CD4-positive, alpha-beta T cell (primary cell): ENCODE results near the gene DNAJC5G. TPM values are rescaled to one million over a fixed set of nuclear protein-coding genes. Genes with fewer than 3 reads are reported as not detected.
"Not testable (repeated sequence)": the region's sequence is repeated elsewhere in the genome, so short reads cannot be mapped to it uniquely, and the experiment has no call there.

Experiments
- ATAC-seq: fragments of 200-7000 bp; cut with Tn5 transposase; one replicate; pipeline ENCODE4 v1.10.0; 2022; ENCODE audit warnings: mild to moderate bottlenecking; ENCODE audit not compliant: poor library complexity
- CTCF ChIA-PET: fragments of 350-600 bp; sonication (Branson Sonifier 250); formaldehyde crosslinking; loops from one replicate; lab custom pipeline; 2021; ENCODE audit warnings: antibody characterized with exemption, inconsistent platforms; lab: Charles Lee
- POLR2A ChIA-PET: fragments of 350-600 bp; sonication (Branson Sonifier 250); formaldehyde crosslinking; loops from one replicate; lab custom pipeline; 2021; ENCODE audit warnings: antibody characterized with exemption, inconsistent platforms; lab: Charles Lee
- DNase-seq, 14 experiments: peaks; one replicate each; pipeline ENCODE4 v3.0.0-alpha.2; 2013 to 2020; ENCODE audit warnings: mixed read lengths in 2 of 14
- H3K27ac ChIP-seq, 2 donors: one replicate each; pipeline versions ENCODE4 v1.5.1 to v1.7.0; 2013; ENCODE audit warnings: low read length in 2 of 2, low read depth in 1 of 2, mild to moderate bottlenecking in 1 of 2
- H3K27me3 ChIP-seq, 2 experiments: 1 replicate in 1 of 2; 2 replicates in 1 of 2; pipeline versions ENCODE4 v1.6.1 to v1.7.0; 2013; ENCODE audit warnings: low read length in 2 of 2, control low read depth in 1 of 2, mild to moderate bottlenecking in 1 of 2, moderate library complexity in 1 of 2; ENCODE audit not compliant: insufficient read depth in 2 of 2, control insufficient read depth in 1 of 2
- H3K36me3 ChIP-seq: one replicate; pipeline ENCODE4 v1.6.1; 2013; ENCODE audit warnings: low read length, control low read depth; ENCODE audit not compliant: insufficient read depth
- H3K4me1 ChIP-seq: one replicate; pipeline ENCODE4 v1.6.1; 2013; ENCODE audit warnings: low read length, control low read depth; ENCODE audit not compliant: insufficient read depth
- H3K4me3 ChIP-seq: one replicate; pipeline ENCODE4 v1.5.1; 2013; ENCODE audit warnings: mild to moderate bottlenecking, low read length, moderate library complexity
- H3K9me3 ChIP-seq, 2 experiments: 1 replicate in 1 of 2; 2 replicates in 1 of 2; pipeline versions ENCODE4 v1.6.1 to v1.7.0; 2013; ENCODE audit warnings: low read length in 2 of 2, mild to moderate bottlenecking in 2 of 2, control low read depth in 1 of 2, moderate library complexity in 1 of 2; ENCODE audit not compliant: control insufficient read depth in 1 of 2, insufficient read depth in 1 of 2
- H3K27ac Mint-ChIP-seq: one replicate; pipeline ENCODE4 v1.8.0; 2020; ENCODE audit warnings: mixed read lengths
- H3K27me3 Mint-ChIP-seq: one replicate; pipeline ENCODE4 v1.8.0; 2021; ENCODE audit warnings: mixed read lengths
- H3K36me3 Mint-ChIP-seq: one replicate; pipeline ENCODE4 v1.8.0; 2021; ENCODE audit warnings: low read depth, mixed read lengths
- H3K4me1 Mint-ChIP-seq: one replicate; pipeline ENCODE4 v1.8.0; 2021; ENCODE audit warnings: low read depth, mixed read lengths
- H3K4me3 Mint-ChIP-seq: one replicate; pipeline ENCODE4 v1.8.0; 2020; ENCODE audit warnings: mild to moderate bottlenecking, mixed read lengths
- H3K9me3 Mint-ChIP-seq: one replicate; pipeline ENCODE4 v1.8.0; 2020; ENCODE audit warnings: mixed read lengths
- intact Hi-C, 2 experiments: fragments of 100-400 bp; cut with DNase I in 1 of 2; cut with micrococcal nuclease in 1 of 2; formaldehyde crosslinking; loops; one replicate each; pipeline versions ENCODE4 v1.15.1 to v1.9.0; 2023 to 2025; cut with DNase I, micrococcal nuclease
- total RNA-seq, 174 experiments: library from RNA in 2 of 174; stranded (reverse) in 2 of 174; gene quantifications; one replicate each; pipeline ENCODE4 v1.2.3 and lab custom pipeline; 2021 to 2026
- TF ChIP-seq, protein P1 (sequence below): fragments of 200-600 bp; IDR thresholded peaks from one replicate; pipeline ENCODE4 v1.8.0; 2022; ENCODE audit warnings: antibody characterized with exemption, mild to moderate bottlenecking

The DNAJC5G gene
- total RNA-seq, 2 experiments from 2014 or later, result not detected

DNA sequence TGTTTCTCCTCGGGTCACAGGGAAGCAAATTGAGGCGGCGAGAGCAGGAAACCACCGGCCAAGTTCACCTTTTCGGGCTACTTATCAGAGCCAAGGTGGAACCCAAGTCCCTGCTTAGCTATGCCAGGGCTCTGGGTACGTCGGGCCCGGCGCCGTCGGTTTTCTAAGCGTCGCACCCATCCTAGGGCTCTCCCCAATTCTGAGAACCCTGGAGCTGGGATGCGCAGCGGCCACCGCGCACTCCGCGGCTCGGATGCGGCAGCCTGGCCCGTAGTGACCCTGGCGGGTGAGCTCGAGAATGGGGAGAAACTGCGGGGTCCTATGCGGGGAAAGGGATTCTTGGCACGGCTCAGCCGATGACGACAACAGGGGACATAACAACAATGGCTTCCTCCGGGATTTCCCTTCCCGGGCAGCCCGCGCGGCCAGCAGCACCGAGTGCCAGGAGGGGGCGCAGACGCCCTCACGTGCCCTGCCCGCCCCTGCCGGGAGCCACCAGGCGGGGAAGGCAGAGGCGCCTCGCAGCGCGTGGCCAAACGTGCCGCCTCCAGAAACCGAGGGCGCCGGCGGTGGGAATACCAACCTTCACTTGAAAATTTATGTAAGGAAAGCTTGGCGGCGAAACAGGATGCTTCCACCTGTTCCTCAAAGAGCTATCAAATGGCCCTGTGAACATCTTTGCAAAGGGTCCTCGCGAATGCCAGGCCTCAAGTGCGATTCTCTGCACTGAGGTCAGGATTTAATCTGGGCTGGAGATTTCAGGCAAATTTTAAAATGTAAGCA lies 10.3 kb upstream of the DNAJC5G start:
- Mint-ChIP-seq H3K27me3 (peaks cover 39% of the 10 kb centered on the region), H3K36me3 (no peaks in the 10 kb centered on the region), H3K9me3 (no peaks in the 10 kb centered on the region), H3K4me3 (peak overlapping the region; percentile 73), H3K4me1 (peaks cover 26% of the 10 kb centered on the region), H3K27ac (no peak overlapping the region)
- TF ChIP-seq, protein P1, sequence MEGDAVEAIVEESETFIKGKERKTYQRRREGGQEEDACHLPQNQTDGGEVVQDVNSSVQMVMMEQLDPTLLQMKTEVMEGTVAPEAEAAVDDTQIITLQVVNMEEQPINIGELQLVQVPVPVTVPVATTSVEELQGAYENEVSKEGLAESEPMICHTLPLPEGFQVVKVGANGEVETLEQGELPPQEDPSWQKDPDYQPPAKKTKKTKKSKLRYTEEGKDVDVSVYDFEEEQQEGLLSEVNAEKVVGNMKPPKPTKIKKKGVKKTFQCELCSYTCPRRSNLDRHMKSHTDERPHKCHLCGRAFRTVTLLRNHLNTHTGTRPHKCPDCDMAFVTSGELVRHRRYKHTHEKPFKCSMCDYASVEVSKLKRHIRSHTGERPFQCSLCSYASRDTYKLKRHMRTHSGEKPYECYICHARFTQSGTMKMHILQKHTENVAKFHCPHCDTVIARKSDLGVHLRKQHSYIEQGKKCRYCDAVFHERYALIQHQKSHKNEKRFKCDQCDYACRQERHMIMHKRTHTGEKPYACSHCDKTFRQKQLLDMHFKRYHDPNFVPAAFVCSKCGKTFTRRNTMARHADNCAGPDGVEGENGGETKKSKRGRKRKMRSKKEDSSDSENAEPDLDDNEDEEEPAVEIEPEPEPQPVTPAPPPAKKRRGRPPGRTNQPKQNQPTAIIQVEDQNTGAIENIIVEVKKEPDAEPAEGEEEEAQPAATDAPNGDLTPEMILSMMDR, result peak; percentile 59
- ChIA-PET CTCF (interaction anchor here (0.8 to 1.9 kb wide), 4 partner anchors 13 to 38 kb away, joined by 3 to 20 read pairs (median 4); no protein-coding TSS in a partner anchor), POLR2A (interaction anchor here (1.0 to 1.5 kb wide), 2 partner anchors 38 to 53 kb away, joined by 4 read pairs; partner anchors contain the start of genes ATRAID and SLC5A6)
- DNase-seq (peak; percentile 32 to 89 (median 51)), ATAC-seq (peak; percentile 63)
- Histone ChIP-seq H3K36me3 (no peaks in the 10 kb centered on the region), H3K4me1 (peaks cover 42% of the 10 kb centered on the region), H3K9me3 (peaks cover 0 to 11% of the 10 kb centered on the region in 2 experiments), H3K27ac (no peak overlapping the region), H3K27me3 (peaks cover 48 to 55% of the 10 kb centered on the region in 2 experiments), H3K4me3 (peak overlapping the region; percentile 54)
- intact Hi-C loops, result loop anchor here in 1 of 2 experiments (1.0 to 10.0 kb wide), 2 partner anchors 15 to 50 kb away; partner anchors contain the start of genes ATRAID, CAD and SLC5A6

DNA sequence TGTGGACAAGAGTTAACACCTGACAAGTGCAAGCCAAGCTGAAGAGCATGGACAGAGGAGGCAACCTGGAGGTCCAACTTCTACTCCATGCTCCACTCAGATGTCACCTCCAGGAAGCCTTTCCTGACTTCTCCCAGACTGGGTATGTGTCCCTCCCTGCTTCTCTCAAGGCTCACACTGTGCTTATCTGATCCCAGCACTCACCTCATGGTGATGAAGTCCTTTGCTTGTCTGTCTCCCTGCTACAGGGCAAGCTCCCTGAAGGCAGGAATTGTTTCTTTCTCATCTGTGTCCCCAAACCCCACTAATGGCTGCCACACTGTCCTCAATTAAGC lies 9.7 kb upstream of the DNAJC5G start:
- ChIA-PET POLR2A (interaction anchor here (1.0 to 1.5 kb wide), 2 partner anchors 38 to 54 kb away, joined by 4 read pairs; partner anchors contain the start of genes ATRAID and SLC5A6), CTCF (interaction anchor here (0.8 to 1.9 kb wide), 4 partner anchors 14 to 37 kb away, joined by 3 to 20 read pairs (median 4); no protein-coding TSS in a partner anchor)
- Histone ChIP-seq H3K4me1 (peaks cover 42% of the 10 kb centered on the region), H3K27ac (no peak overlapping the region), H3K36me3 (no peaks in the 10 kb centered on the region), H3K9me3 (peaks cover 0 to 11% of the 10 kb centered on the region in 2 experiments), H3K27me3 (peaks cover 42 to 49% of the 10 kb centered on the region in 2 experiments), H3K4me3 (no peak overlapping the region)
- Mint-ChIP-seq H3K4me1 (peaks cover 26% of the 10 kb centered on the region), H3K4me3 (peak overlapping the region; percentile 72), H3K27ac (no peak overlapping the region), H3K36me3 (no peaks in the 10 kb centered on the region), H3K9me3 (no peaks in the 10 kb centered on the region), H3K27me3 (peaks cover 38% of the 10 kb centered on the region)
- DNase-seq (no peak), ATAC-seq (no peak)
- TF ChIP-seq, protein P1, result no peak
- intact Hi-C loops, result loop anchor here in 1 of 2 experiments (1.0 to 10.0 kb wide), 2 partner anchors 15 to 51 kb away; partner anchors contain the start of genes ATRAID, CAD and SLC5A6

DNA sequence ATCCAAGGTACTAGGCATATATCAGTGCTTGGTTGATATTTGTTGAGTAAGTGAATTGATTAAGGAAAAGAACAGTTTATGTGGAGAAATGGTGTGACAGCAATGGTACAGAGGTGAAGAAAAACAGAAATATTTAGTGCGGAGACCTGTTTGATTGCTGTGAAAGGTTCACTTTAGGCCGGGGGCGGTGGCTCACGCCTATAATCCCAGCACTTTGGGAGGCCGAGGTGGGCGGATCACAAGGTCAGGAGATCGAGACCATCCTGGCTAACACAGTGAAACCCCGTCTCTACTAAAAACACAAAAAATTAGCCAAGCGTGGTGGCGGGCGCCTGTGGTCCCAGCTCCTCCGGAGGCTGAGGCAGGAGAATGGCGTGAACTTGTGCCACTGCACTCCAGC lies 6.9 kb upstream of the DNAJC5G start:
- ATAC-seq, H3K9me3 Mint-ChIP-seq, H3K27ac Mint-ChIP-seq, H3K4me3 ChIP-seq, H3K36me3 Mint-ChIP-seq, H3K4me3 Mint-ChIP-seq, DNase-seq, H3K9me3 ChIP-seq, H3K27ac ChIP-seq, H3K36me3 ChIP-seq, CTCF ChIA-PET, POLR2A ChIA-PET: not testable (repeated sequence)
- Mint-ChIP-seq H3K4me1 (peaks cover 11% of the 10 kb centered on the region), H3K27me3 (peaks cover 23% of the 10 kb centered on the region)
- Histone ChIP-seq H3K4me1 (peaks cover 22% of the 10 kb centered on the region), H3K27me3 (peaks cover 25 to 26% of the 10 kb centered on the region in 2 experiments)
- intact Hi-C loops, result loop anchor here in 1 of 2 experiments (10.0 kb wide), 1 partner anchor 53 kb away; the partner anchor contains the start of genes ATRAID, CAD and SLC5A6
